SK-N-SH (cell line): Measurements from ENCODE around the gene PIF1.

Experiments
- CTCF ChIP-seq: fragments of 200-600 bp; sonication (generic); IDR thresholded peaks from 2 replicates; pipeline ENCODE4 v1.6.1; 2017; ENCODE audit warnings: antibody characterized with exemption, mild to moderate bottlenecking, moderate library complexity
- EP300 ChIP-seq, 2 experiments: IDR thresholded peaks; 2 replicates each; pipeline versions ENCODE4 v1.4.0 to v1.6.1; 2012; ENCODE audit warnings: borderline replicate concordance in 1 of 2, low read depth in 1 of 2, low read length in 1 of 2
- EZH2phosphoT487 ChIP-seq: fragments of 200-600 bp; sonication (generic); IDR thresholded peaks from 2 replicates; pipeline ENCODE4 v1.6.1; 2017; ENCODE audit warnings: low read depth, mixed run types, mild to moderate bottlenecking, antibody characterized with exemption, moderate library complexity, borderline replicate concordance
- GABPA ChIP-seq: IDR thresholded peaks from 2 replicates; pipeline ENCODE4 v1.4.0; 2012; ENCODE audit warnings: low read depth, mild to moderate bottlenecking
- MXI1 ChIP-seq: IDR thresholded peaks from 2 replicates; pipeline ENCODE4 v1.6.1; 2012; ENCODE audit warnings: mild to moderate bottlenecking, low read depth, low read length, improper control_type of control experiment
- NFIC ChIP-seq: IDR thresholded peaks from 2 replicates; pipeline ENCODE4 v1.4.0; 2012; ENCODE audit warnings: borderline replicate concordance
- POLR2AphosphoS5 ChIP-seq: IDR thresholded peaks from 2 replicates; pipeline ENCODE4 v1.6.1; 2012; ENCODE audit warnings: low read depth, low read length
- RCOR1 ChIP-seq: fragments of 150-350 bp; IDR thresholded peaks from 2 replicates; pipeline ENCODE4 v1.6.1; 2017; ENCODE audit warnings: antibody characterized with exemption, low read length
- REST ChIP-seq: IDR thresholded peaks from 2 replicates; pipeline ENCODE4 v1.6.1; 2012; ENCODE audit warnings: mild to moderate bottlenecking, low read depth, low read length, moderate library complexity
- TAF1 ChIP-seq: IDR thresholded peaks from 2 replicates; pipeline ENCODE4 v1.6.1; 2012; ENCODE audit warnings: low read depth, mild to moderate bottlenecking, low read length, moderate library complexity, borderline replicate concordance
- TCF12 ChIP-seq: IDR thresholded peaks from 2 replicates; pipeline ENCODE4 v1.4.0; 2012
- YY1 ChIP-seq: IDR thresholded peaks from 2 replicates; pipeline ENCODE4 v1.4.0; 2012; ENCODE audit warnings: low read depth, mild to moderate bottlenecking
- TF ChIP-seq, protein P1 (sequence below): fragments of 150-350 bp; IDR thresholded peaks from 2 replicates; pipeline ENCODE4 v1.6.1; 2017; ENCODE audit warnings: antibody characterized with exemption, low read length, low read depth, borderline replicate concordance
- TF ChIP-seq, protein P2 (sequence below): IDR thresholded peaks from 2 replicates; pipeline ENCODE4 v1.4.0; 2012; ENCODE audit warnings: low read depth

- TF ChIP-seq CTCF (no peak), YY1 (no peak), GABPA (no peak), TCF12 (0 out of 2 replicates have a peak, but pooled peaks have one; percentile 10), EZH2phosphoT487 (no peak), POLR2AphosphoS5 (peak; percentile 72), RCOR1 (no peak; the same call in 1 of the 2 replicates), REST (no peak), NFIC (no peak), EP300 (IDR thresholded peaks at IDR 0.05; ENCODE audit: borderline replicate concordance in 1 of 2, low read depth in 1 of 2, low read length in 1 of 2) (peak in 1 of 2 experiments; percentile 51; a peak in 1 of 4 replicates), MXI1 (peak; percentile 95), TAF1 (peak; percentile 15)
- TF ChIP-seq, protein P1, sequence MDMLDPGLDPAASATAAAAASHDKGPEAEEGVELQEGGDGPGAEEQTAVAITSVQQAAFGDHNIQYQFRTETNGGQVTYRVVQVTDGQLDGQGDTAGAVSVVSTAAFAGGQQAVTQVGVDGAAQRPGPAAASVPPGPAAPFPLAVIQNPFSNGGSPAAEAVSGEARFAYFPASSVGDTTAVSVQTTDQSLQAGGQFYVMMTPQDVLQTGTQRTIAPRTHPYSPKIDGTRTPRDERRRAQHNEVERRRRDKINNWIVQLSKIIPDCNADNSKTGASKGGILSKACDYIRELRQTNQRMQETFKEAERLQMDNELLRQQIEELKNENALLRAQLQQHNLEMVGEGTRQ = no peak
- TF ChIP-seq, protein P2, sequence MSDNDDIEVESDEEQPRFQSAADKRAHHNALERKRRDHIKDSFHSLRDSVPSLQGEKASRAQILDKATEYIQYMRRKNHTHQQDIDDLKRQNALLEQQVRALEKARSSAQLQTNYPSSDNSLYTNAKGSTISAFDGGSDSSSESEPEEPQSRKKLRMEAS = peak; percentile 92
These were observed at the start of gene PIF1 for GRCh38 chr15:64825431-64826294.
